RWPE2 (cell line): ENCODE data around the gene MPC2.

Experiments
- ATAC-seq: fragments of 200-7000 bp; cut with Tn5 transposase; 3 replicates; pipeline ENCODE4 v1.9.1; 2021; ENCODE audit warnings: low read depth
- DNase-seq: peaks from one replicate; pipeline ENCODE4 v3.0.0-alpha.2; 2020; ENCODE audit warnings: low spot score
- H3K27ac ChIP-seq: fragments of 450-650 bp; 2 replicates; pipeline ENCODE4 v1.5.1; 2017; ENCODE audit warnings: mild to moderate bottlenecking; ENCODE audit not compliant: poor library complexity, severe bottlenecking
- H3K27me3 ChIP-seq: fragments of 250-450 bp; sonication (Bioruptor Pico); 2 replicates; pipeline ENCODE4 v1.5.1; 2021; ENCODE audit warnings: mild to moderate bottlenecking, moderate library complexity; ENCODE audit not compliant: insufficient read depth, poor library complexity, severe bottlenecking
- H3K36me3 ChIP-seq: fragments of 250-450 bp; sonication (Bioruptor Pico); 2 replicates; pipeline ENCODE4 v1.5.1; 2020; ENCODE audit warnings: low read depth, mild to moderate bottlenecking, moderate library complexity
- H3K4me1 ChIP-seq: fragments of 250-450 bp; sonication (Bioruptor Pico); 2 replicates; pipeline ENCODE4 v1.5.1; 2021; ENCODE audit warnings: mild to moderate bottlenecking, moderate library complexity; ENCODE audit not compliant: insufficient read depth, poor library complexity, severe bottlenecking
- H3K4me3 ChIP-seq: fragments of 250-450 bp; sonication (Bioruptor Pico); 2 replicates; pipeline ENCODE4 v1.5.1; 2021; ENCODE audit warnings: mild to moderate bottlenecking, moderate library complexity; ENCODE audit not compliant: severe bottlenecking
- H3K9me3 ChIP-seq: fragments of 250-450 bp; sonication (Bioruptor Pico); 2 replicates; pipeline ENCODE4 v1.5.1; 2021; ENCODE audit warnings: mild to moderate bottlenecking, moderate library complexity; ENCODE audit not compliant: severe bottlenecking
- TF ChIP-seq, protein P1 (sequence below): fragments of 450-650 bp; IDR thresholded peaks from one replicate; pipeline ENCODE4 v1.5.1; 2017; ENCODE audit warnings: mild to moderate bottlenecking, moderate library complexity; ENCODE audit not compliant: poor library complexity, severe bottlenecking

MPC2 gene

DNA sequence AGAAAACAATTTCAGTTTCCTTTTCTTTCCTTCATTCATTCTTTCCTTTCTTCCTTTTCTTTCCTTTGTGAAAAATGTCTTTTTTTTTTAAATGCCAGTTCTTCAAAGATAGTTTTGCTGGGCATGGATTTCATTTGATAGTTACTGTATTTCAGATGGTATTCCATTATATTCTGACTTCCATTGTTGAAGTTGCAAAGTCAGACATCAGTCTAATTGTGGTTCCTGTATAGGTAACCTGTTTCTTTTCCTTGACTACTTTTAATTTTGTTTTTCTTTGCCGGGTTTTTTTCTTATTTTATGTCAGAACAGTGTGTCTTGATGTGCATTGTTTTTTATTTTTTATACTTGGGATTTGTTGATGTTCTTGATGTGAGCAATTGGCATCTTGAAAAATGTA, 40.4 kb upstream of the MPC2 start:
- Histone ChIP-seq H3K9me3 (no peaks in the 10 kb centered on the region), H3K36me3 (peaks cover 44% of the 10 kb centered on the region), H3K27me3 (no peaks in the 10 kb centered on the region), H3K4me1 (no peaks in the 10 kb centered on the region), H3K4me3 (no peak overlapping the region), H3K27ac (no peak overlapping the region)
- TF ChIP-seq, protein P1, sequence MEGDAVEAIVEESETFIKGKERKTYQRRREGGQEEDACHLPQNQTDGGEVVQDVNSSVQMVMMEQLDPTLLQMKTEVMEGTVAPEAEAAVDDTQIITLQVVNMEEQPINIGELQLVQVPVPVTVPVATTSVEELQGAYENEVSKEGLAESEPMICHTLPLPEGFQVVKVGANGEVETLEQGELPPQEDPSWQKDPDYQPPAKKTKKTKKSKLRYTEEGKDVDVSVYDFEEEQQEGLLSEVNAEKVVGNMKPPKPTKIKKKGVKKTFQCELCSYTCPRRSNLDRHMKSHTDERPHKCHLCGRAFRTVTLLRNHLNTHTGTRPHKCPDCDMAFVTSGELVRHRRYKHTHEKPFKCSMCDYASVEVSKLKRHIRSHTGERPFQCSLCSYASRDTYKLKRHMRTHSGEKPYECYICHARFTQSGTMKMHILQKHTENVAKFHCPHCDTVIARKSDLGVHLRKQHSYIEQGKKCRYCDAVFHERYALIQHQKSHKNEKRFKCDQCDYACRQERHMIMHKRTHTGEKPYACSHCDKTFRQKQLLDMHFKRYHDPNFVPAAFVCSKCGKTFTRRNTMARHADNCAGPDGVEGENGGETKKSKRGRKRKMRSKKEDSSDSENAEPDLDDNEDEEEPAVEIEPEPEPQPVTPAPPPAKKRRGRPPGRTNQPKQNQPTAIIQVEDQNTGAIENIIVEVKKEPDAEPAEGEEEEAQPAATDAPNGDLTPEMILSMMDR, result no peak
- ATAC-seq, result no peak
- no peak for DNase-seq

DNA sequence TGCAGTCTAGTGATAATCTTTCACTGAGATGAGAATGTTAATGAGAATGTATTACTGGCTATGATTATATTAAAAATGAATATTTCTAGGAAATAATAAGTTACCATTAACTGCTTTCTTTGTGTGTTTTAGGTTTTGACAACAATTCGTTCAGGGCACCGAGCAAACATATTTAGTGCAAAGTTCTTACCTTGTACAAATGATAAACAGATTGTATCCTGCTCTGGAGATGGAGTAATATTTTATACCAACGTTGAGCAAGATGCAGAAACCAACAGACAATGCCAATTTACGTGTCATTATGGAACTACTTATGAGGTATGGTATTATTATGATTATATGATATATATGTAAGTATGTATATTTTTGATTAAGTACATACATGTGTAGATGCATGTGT, 37.8 kb upstream of the MPC2 start:
- TF ChIP-seq, protein P1, result no peak
- Histone ChIP-seq H3K27ac (no peak overlapping the region), H3K9me3 (no peaks in the 10 kb centered on the region), H3K4me1 (no peaks in the 10 kb centered on the region), H3K27me3 (no peaks in the 10 kb centered on the region), H3K36me3 (peaks cover 49% of the 10 kb centered on the region), H3K4me3 (no peak overlapping the region)
- DNase-seq (no peak), ATAC-seq (no peak)

DNA sequence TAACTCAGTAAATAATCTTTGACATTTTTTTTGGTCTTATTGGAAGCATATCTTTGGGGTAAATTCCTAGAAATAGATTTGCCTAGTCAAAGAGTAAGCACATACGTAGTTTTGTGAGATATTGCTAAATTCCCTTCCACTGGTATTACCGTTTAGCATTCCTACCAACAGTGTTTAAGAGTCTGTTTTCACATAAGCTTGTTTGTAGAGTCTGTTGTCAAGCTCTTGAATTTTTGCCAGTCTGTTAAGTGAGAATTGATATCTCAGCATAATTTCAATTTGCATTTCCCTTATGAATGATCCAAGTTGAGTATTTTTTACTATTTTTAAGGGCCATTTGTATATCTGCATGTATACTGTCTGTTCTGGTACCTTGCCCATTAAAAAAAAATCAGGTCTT, 37.0 kb upstream of the MPC2 start:
- Histone ChIP-seq H3K27ac (no peak overlapping the region), H3K4me3 (no peak overlapping the region), H3K9me3 (no peaks in the 10 kb centered on the region), H3K27me3 (no peaks in the 10 kb centered on the region), H3K4me1 (no peaks in the 10 kb centered on the region), H3K36me3 (peaks cover 45% of the 10 kb centered on the region)
- ATAC-seq (no peak), DNase-seq (no peak)
- TF ChIP-seq, protein P1, result no peak

DNA sequence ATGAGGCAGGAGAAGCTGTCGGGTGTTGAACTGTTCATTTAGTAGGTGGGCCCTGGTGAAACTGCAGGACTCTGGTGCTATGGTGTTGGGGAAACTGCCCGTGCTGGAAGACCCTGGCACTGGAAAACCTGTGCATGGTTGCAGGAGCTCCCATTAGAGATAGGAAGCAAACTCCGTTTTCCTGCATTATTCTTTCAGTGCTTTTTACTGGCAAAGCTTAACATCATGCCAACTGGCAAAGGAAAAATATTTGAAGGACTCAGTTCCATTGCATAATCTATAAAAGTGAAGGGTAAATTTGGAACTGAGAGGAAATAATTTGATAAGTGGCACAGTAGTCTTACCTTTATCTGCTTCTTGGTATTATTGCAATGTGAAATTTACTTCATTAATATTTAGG, 31.7 kb upstream of the MPC2 start:
- TF ChIP-seq, protein P1, result no peak
- Histone ChIP-seq H3K27ac (no peak overlapping the region), H3K9me3 (no peaks in the 10 kb centered on the region), H3K4me1 (no peaks in the 10 kb centered on the region), H3K36me3 (peaks cover 37% of the 10 kb centered on the region), H3K4me3 (no peak overlapping the region), H3K27me3 (no peaks in the 10 kb centered on the region)
- DNase-seq, result no peak
- ATAC-seq, result no peak

DNA sequence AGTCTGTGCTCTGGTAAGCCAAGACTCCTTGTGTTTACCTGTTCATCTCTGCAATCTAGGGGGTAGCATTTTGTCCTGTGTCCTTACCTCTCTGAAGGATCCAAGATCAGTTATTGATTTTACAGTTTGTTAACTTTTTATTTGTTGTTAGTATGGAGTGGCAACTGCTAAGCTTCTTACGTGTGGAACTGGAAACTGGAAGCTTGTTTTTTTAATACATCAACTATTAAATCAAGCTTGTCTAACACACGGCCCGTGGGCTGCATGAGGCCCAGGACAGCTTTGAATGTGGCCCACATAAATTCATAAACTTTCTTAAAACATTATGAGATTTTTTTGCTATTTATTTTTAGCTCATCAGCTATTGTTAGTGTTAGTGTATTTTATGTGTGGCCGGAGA, 29.2 kb upstream of the MPC2 start:
- Histone ChIP-seq H3K27ac (no peak overlapping the region), H3K27me3 (no peaks in the 10 kb centered on the region), H3K36me3 (peaks cover 30% of the 10 kb centered on the region; the same call in 1 of the 2 replicates), H3K9me3 (no peaks in the 10 kb centered on the region), H3K4me3 (no peak overlapping the region), H3K4me1 (no peaks in the 10 kb centered on the region)
- DNase-seq, result no peak
- ATAC-seq, result no peak
- TF ChIP-seq, protein P1, result no peak
